GM19395 (cell line): ENCODE data around the gene NEB.
"Not testable (repeated sequence)": the region's sequence is repeated elsewhere in the genome, so short reads cannot be mapped to it uniquely, and the experiment has no call there.

Source experiments
- ATAC-seq: cut with Tn5 transposase; IDR thresholded peaks from one replicate; pipeline ENCODE4 v1.9.1; 2021; ENCODE audit warnings: mild to moderate bottlenecking, moderate library complexity; ENCODE audit not compliant: unreplicated experiment

Gene NEB

DNA sequence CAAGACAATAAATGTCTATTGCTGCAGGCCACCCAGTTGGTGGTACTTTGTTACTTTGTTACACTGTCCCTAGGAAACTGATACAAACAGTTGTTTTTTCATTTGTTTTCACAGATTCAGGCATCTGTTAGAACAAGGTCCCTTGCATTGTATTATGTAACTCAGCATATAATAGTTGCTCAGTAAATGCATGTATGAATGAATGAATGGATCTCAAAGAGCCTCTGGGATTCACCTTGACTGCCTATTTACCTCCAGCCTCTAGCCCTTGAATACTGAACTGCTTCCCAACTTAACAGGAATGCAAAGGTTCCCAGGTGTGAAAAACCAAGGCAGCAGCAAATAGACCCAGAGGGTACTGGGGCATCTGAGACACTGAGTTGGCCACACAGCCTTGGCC lies 27.4 kb upstream of the NEB start:
- ATAC-seq: no peak

DNA sequence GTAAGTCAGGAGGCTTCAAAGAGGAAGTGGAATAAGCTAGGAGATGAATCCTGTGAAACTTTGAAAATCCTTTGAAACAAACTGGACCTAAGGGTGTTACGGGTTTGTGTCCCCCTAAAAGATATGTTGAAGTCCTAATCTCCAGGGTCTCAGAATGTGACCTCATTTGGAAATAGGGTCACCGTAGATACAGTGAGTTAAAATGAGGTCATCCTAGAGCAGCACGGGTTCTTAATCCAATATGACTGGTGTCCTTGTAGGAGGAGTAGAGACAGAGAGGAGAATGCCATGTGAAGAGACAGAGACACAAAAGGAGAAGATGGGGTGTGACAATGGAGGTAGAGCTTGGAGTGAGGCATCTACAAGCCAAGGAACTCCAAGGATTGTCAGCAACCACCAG lies 26.9 kb upstream of the NEB start:
- ATAC-seq: no peak

DNA sequence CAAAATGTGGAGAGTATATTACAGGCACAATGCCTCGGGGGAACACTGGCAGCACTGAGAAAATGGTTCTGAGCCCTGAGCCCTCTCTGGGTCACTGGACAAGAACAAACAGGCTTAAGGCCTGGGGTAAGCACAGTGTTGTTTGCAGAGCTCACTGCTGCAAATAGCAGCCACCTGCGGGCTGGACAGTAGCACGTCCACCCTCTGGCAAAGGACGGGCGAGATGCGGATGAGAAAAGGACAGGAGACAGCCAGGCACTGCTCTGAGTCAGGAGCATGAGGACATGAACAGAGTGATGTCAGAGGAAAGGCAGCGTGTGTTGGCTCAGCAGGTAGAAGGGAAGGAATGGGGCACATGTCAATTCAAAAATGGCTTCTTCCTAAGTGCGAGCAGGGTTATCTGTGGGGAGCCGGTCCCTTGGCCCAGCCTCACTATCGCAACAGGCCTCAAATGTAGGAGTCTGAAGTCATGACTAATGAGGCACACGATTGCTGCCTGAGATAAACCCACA lies 25.9 kb upstream of the NEB start:
- ATAC-seq: no peak

DNA sequence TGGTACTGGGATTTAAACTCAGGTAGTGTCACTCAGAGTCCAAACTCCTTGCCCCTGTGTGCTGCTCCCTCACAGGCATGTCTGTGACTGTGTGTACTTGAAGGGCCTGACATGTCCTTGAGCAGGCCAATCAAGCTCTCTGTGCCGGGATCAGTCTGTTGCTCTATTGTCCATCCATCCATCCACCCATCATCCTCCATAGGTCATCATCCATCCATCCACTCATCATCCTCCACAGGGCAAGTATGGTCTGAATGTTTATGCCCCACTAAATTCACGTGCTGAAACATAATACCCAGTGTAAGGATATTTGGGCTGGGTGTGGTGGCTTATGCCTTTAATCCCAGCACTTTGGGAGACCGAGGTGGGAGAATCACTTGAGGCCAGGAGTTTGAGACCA lies 24.5 kb upstream of the NEB start:
- ATAC-seq: no peak

DNA sequence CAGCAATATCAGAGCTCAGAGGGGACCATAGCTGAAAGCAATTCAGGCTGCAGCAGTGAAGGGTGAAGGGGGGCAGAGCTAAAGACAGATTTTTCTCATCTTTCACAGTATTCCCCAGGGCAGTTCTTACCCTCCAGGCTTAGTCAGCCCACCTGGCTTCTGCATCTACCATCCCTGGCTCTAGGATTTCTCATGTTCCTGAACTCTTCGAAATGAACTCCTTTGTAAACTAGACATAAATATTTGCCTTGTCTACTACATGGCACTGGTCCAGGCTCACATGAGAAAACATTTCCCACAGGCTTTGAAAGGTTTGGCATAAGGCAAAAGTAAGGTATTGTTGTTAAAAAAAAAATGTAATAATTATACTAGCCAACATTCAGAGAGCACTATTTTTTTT lies 23.6 kb upstream of the NEB start:
- no peak for ATAC-seq

DNA sequence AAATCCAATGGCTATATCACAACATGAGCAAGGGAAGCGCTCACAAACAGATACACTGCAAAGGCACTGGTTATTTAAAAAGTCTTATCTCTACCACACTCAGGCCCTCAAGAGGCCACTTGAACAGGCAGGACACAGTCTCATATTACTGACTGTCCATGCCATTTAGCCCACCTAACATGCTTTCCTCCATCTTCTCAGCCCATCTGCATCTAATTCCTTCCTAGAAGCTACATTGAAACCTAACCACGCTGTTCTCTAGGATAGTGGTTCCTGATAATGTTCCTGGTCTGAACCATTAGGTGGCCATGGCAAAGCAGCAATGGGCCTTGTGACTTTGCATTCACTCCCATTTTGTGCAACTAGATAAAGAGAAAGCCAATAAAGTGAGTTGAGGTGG lies 22.5 kb upstream of the NEB start:
- ATAC-seq: no peak

DNA sequence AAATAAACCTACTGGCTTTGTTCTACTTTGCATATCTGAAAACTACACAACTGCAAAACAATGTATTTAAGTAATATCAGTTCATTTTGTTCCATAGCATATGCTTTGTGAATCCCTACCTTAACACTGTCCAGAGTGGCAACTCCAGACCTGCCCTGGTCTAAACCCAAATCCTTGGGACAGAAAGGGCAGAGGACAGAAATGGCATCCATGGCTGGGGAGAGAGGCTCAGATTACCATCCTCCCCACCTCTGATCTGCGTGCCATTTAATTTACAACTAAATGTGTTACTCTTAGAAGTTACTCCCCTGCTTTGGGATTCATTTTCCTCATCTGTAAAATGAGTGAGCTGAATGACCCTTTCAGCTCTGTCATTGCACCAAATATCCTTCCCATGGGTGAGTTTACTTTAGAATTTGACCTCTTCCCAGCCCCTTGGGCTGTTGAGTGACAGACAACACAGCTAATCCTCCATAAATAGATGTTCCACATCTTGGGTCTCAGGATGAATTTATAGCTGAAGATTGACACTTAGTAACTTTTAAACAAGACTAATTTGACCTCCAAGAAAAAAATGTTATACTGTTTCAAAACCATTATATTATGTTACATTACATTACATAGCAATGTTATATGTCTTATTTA lies 20.1 kb upstream of the NEB start:
- ATAC-seq: no peak

DNA sequence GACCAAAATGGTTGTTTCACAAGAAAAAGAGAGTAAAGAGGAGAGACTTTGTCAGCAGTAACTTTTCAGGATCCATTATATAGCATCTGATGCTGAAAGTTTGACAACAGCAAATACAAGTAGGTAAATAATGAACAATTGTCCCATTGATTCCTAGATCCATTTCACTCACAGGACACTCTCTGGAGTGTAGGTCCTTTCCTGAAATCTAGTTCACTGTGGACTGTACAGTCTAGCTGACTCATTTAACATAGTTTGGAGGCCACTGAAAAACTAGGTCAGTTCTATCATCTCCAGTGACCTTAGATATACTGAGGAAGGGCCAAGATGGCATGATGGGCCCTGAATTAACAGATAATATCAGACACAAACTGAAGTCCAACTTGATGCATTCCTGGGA lies 19.3 kb upstream of the NEB start:
- no peak for ATAC-seq

DNA sequence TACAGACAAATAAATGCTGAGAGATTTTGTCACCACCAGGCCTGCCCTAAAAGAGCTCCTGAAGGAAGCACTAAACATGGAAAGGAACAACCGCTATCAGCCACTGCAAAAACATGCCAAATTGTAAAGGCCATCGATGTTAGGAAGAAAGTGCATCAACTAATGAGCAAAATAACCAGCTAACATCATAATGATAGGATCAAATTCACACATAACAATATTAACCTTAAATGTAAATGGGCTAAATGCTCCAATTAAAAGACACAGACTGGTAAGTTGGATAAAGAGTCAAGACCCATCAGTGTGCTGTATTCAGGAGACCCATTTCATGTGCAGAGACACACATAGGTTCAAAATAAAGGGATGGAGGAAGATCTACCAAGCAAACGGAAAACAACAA lies 11.0 kb upstream of the NEB start:
- ATAC-seq: not testable (repeated sequence)

DNA sequence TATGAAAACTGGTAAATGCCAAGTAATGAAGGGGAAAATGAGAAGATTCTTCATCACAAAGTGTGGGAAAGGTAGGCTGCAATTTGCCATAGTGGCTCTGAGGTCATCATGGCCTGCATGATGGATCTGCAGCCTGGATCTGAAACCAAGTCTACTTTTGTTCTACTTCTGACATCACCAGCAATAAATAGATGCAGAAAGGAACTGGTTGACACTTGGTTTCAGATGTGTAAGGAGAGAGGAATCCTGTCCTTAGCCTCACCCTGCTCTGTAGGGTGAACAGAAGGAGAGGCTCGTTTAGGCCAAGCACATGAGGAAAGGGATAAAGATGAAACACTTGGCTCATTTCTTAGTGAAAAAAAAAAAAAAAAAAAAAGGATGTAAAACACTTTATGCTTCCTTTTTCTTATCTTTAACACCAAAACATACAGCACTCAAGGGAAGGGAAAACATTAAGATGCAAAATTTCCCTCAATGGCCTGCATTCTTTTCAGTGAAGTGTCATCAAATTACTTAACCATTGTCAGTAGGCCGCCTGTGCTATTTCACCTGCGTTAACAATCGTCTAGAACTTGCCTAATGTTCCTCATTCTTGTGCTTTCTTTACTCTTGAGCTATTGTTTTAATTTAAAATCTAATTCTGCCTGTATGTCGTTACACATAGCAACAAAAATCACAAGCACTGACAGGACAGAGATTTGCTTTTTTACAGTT lies 3.9 kb downstream of the NEB start:
- peak; percentile 68 for ATAC-seq

DNA sequence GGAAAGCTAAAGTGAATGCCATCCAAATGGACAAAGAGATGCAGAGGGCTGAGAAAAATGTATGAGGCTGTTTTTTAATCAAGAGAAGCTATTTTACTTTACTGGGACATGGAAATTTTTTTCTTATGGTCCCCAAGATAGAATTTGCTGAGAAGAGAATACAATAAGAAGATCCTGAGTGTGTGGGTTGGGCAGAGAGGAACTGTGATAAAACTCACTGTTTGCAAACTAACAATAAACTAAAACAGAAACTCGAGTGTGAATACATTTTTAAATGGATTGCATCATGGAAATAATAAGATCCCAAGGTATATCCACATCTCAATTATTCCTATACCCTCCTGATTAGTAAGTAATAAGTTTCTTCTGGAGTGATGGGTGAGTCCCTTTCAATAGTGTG lies 4.4 kb downstream of the NEB start:
- ATAC-seq: peak; percentile 41

DNA sequence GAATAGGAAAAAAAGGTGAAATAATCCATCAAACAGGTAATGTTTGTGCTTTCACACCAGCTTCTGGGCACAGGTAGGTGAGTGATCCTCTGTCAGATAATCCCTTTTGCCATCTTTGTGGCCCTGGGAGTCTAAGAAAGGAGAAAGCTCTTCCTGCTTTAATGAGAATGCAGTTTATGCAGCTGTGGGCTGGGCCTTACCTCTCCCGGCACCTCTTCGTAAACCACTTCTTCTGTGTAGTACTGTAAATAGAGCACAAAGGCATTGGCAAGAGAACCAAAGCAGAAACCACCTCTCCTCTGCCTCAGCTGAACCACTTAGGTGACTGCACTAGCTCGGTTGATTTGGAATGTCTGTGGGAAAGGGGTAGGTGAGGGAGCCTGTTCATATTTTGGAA lies 4.9 kb downstream of the NEB start:
- peak; percentile 25 for ATAC-seq

DNA sequence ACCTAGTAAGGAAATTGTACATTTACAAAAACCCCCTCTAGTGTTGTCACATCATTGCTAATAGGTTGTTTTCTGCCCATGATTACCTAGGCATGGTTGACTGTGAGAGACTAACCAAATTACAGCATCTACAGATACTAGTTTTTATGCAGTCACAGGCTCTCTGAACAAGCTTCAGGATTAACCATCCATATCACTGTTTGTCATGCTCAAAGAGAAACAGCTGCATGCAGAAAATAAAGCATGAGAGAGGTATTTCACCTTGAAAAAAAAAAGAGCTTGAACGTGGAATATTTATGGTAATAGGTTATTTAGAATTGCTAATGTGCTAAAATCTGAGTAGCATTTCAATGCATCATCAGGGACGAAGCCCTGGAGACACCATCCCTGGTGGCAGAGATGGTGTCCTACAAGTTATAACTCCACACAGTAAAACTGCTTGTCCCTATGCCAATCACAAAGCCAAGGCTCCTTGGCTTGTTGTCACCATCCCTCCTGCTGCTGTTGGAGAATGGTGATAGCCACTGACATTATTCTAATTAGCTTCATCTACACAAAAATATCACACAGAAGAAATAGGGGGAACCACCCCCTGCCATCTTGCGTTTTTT lies 5.4 kb downstream of the NEB start:
- peak; percentile 42 for ATAC-seq

DNA sequence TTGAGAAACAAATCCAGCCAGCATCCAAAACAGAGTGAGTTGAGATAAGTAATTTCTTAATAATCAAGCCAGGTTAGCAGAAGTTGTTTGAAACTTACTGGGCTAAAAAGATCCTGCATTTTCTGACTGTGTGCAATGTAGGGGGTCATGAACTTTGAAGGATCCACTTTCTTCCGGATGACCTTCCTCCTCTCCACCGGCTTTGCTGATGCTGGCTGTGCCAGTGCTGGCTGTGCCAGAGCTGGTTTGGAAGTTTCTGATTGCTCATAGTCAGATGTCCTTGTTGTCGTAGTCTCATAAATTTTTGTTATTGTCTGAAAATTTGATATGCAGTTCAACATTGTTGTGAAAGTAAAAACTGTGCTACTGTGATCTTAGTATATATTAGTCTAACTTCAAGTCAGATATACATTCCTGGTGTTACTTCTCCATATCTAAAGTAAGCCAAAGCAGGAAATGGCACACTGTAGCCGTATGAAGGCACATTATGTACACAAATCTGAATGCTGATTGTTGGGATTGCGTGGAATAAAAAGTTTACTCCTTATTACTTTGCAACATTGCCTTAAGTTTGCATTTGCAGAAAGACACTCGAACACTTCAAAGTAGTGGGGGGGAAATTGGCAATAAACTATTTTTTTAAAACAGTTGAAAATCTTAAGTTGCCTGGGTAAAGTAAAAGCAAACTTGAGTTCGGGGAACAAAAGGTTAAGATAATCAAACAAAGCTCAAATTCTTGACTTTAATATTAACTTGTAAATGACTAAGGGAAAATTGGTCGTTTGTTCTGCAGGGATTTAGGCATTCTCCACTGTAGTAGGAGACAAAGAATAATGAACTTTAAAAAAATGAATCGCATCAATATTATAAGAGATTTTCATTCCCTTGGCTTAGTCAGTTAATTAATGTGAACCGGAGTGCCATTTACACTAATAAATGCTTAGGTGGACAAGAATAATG lies 6.4 kb downstream of the NEB start:
- no peak for ATAC-seq

DNA sequence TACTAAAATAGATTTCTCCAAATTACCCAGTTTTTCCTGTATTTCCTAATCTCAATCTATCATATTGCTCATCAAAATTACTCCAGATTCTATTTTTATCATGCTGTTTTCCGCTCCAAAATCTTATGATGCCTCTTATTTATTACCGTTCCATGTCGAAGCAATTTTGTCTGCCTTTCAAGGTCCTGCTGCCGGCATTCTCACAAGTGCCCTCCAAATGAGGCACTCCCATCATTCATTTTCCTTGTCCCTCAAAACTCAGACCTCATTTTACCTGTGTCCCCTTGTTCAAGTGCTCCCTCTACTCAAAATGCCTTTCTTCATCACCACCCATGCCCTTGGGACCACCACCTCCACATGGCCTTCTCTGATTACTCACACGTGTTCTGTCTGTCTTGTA lies 13.1 kb downstream of the NEB start:
- ATAC-seq: no peak

DNA sequence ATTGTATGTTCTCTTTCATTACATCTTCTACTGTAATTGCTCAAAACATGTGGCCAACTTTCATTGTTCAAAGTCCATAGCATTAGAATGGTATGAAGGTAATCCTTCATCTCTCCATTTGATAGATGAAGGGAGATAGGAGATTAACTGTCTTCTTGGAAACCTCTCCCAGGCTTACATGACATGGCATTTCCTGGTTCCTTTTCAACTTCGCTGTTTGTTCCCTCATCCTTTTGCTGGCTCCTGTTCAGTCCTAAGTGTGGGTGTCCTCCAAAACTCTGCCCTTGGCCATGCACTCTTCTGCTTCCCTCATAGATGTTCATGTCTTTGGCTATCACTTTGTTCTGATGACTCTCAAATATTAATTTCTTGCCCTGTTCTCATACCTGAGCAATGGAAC lies 13.8 kb downstream of the NEB start:
- no peak for ATAC-seq

DNA sequence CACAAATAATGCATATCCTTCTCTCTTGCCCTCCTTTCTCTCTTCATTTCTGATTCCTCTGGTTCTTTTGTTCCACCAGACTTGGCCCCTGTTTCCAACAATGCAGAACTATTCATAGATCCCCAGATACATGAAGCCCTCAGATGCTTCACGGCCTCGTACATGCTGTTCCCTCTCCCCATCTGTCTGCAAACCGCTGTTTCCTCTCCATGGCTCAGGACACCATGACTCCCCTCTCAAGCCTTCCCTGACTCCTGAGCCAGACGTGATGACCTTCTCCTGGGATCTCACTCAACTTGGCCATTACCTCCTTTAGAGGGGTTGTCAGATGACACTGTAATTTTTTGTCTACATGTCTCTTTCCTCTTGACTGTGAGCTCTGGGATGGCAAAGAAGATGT lies 15.5 kb downstream of the NEB start:
- ATAC-seq: no peak

DNA sequence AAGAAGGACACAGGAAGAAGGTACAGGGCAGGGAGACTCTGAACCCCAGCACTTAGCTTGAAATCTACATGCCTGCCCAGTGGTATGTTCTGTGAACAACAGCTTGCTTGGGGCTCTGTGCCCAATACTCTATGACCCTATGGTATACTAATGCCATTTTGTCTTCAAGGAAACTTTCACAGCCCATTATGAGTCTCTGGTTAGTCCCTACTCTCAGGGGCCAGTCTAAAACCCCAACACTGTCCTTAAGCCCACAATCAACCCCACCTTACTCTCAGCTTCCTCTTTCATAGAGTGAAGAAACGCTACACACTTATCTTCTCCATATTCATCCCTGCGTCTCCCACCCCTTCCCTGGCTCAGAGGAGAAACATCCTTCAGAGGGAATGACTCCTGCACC lies 16.0 kb downstream of the NEB start:
- ATAC-seq: no peak

DNA sequence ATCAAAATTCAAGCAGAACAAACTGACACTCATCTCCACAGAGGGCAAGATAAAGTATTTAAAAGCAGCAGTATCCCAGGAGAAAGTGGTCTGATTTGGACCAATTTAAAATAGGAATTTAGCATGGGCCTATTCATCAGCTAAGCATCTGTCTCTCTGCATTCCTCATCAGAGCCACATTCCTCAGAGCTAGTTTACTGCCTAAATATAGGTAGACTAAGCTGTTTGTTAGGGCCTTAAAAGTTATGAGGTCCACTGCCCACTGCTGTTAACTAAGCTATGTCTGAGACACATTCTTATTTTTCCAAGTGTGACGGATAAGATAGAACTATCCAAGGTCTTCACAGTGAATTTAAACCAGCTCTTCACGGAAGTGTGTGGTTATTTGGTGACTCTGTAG lies 17.6 kb downstream of the NEB start:
- no peak for ATAC-seq

DNA sequence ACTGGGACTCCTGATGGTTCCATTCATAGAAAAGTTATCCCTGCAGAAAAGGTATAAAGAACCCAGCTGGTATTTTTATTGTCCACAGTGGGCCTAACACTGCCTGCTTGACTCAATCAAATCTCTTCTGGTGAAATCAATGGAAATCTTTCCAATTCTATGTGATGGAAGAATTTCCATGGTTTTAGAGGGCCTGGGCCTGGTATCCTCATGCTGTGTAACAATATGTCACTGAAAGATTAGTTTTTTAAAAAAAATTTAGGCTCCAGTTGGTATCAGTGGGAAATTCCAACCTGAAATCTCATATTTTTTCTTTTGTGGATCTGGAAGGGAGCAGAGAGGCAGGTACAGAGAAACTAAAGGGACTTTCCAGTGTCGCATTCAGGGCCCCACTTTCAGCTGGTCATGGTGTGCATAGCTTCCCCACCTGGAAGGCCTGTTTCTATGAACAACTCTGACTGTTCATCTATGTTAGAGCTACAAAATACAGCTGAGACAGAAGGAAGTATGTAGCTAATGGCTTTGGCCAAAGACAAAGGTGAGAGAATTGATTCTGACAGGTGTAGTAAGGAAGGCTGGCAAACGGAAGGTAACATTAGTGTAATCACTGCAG lies 20.9 kb downstream of the NEB start:
- ATAC-seq: no peak

DNA sequence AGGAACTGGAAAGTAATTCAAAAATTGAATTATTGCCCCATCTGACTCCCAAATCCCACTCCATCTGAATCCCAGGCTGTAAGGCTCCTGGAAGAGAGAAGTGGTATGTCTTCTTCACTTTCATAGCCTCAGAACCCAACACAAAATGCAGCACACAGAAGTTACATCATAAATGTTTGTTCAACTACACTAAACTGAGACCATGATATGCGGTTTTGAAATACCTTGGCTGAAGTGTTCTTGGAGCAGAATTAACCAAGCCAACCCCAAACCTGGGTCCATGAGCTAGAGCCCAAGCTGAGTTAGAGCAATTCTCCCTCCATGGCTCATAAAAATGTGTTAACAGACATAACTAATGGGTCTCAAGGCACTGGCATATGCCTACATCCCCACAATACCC lies 23.3 kb downstream of the NEB start:
- ATAC-seq: no peak
